ENCODE data around the gene CLDN10.

CLDN10 gene

DNA sequence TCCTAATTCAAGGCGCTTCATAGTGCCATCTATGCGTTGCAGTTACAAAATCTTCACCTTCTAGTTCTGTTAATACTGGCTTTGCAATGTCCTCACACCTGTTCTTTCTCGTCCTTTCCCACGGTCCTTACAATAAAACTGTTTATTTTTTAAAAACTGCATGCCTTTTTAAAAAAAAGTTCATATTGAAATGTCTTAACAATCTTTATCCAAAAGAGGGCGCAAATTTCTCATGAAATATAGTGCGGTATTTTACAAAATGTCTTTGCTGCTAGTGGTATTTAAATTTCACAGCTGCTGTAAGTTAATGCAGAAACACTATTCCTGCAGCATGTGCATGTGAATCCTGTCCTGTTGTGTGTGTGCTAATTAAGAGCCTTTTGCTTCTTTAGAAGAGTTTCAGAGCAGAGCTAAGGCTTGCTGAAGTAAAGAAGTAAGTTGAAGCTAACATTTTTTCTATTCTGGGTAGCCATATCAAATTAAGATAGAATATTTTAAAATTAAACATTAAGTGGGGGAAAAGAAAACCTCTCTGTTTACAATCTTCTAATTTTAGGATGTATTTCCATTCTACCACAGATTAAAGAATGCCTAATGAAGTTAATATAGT lies 15.8 kb upstream of the CLDN10 start:
- H3K4me3 ChIP-seq (ENCODE audit: low read length), result no peak overlapping the region
- TF ChIP-seq, protein P1, sequence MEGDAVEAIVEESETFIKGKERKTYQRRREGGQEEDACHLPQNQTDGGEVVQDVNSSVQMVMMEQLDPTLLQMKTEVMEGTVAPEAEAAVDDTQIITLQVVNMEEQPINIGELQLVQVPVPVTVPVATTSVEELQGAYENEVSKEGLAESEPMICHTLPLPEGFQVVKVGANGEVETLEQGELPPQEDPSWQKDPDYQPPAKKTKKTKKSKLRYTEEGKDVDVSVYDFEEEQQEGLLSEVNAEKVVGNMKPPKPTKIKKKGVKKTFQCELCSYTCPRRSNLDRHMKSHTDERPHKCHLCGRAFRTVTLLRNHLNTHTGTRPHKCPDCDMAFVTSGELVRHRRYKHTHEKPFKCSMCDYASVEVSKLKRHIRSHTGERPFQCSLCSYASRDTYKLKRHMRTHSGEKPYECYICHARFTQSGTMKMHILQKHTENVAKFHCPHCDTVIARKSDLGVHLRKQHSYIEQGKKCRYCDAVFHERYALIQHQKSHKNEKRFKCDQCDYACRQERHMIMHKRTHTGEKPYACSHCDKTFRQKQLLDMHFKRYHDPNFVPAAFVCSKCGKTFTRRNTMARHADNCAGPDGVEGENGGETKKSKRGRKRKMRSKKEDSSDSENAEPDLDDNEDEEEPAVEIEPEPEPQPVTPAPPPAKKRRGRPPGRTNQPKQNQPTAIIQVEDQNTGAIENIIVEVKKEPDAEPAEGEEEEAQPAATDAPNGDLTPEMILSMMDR (IDR thresholded peaks at IDR 0.05; ENCODE audit: insufficient read depth, low read depth, low read length, missing control alignments), result peak; percentile 42
- peak; percentile 48 for DNase-seq (ENCODE audit: low read depth)

DNA sequence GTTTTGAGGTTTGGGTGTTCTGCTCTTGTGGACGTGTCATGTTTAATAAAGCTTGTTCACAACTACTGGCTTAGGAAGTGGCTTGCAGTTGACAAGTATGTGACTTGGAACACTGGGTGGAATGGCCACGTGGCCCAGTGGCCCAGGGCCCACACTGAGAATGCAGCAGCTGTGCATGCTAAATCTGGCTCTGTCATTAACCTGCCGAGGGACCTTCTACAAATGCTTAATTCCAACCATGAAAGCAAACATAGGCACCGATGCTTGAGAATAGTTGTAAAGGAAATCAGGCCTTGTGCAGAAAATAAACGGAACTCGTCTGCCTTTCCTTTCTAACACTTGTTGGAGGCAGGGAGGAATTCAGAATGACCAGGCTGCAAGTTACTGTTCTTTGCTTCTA lies 11.6 kb upstream of the CLDN10 start:
- no peak overlapping the region for H3K4me3 ChIP-seq (ENCODE audit: low read length)
- TF ChIP-seq, protein P1 (IDR thresholded peaks at IDR 0.05; ENCODE audit: insufficient read depth, low read depth, low read length, missing control alignments), result no peak
- no peak for DNase-seq (ENCODE audit: low read depth)

DNA sequence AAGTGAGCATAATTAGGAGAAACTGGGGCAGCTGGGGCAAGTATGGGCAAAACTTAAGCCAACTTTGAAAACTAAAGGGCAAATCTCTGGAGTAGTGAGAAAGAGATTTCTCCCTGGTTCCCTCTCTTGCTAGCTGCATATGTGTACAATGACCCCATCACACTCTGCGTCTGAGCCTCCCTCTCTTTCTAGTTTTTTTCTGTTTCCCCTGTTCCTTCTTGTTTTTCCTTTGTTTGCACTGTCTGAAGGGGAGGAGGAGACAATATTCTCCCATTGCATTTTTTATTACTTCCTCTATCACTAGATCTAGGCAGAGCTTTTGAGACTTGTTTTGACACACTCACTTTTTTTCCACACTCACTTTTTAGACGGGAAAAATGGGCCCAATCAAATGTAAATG lies 11.2 kb upstream of the CLDN10 start:
- no peak overlapping the region for H3K4me3 ChIP-seq (ENCODE audit: low read length)
- no peak for DNase-seq (ENCODE audit: low read depth)
- TF ChIP-seq, protein P1 (IDR thresholded peaks at IDR 0.05; ENCODE audit: insufficient read depth, low read depth, low read length, missing control alignments), result no peak

DNA sequence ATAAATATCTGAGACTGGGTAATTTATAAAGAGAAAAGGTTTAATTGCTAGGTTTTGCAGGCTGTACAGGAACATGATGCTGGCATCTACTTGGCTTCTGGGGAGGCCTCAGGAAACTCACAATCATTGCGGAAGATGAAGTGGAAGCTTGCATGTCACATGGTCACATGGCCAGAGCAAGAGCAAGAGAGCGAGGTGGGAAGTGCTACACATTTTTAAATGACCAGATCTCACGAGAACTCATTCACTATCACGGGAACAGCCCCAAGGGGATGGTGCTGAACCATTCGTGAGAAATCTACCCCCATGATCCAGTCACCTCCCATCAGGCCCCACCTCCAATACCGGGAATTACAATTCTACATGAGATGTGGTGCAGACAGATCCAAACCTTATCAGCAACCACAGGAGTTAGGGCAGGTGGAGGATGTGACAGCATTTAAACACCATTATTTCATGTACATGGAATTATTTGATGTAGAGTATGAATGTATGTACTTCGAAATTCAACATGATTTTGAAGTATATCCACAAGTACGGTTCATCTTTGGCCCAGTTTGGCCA lies 10.5 kb upstream of the CLDN10 start:
- no peak for DNase-seq (ENCODE audit: low read depth)

DNA sequence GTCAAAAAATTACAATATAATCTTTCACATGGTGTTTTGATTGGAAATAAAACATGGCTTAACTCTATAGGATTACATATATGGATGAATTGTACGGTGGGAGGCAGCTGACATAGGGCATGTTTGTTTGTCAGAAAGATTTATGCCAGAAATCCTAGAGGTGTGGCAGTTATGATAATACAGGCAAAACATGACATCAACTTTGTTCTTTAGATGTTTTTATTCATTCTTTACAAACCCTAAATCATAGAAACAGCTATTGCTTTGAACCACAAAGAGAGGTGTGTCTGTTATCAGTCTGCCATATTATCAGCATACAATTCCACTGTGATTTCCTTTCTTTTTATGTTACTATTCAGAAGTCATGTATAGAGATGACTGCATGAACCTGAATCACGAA lies 8.2 kb upstream of the CLDN10 start:
- H3K4me3 ChIP-seq (ENCODE audit: low read length), result no peak overlapping the region
- DNase-seq (ENCODE audit: low read depth), result no peak
- TF ChIP-seq, protein P1 (IDR thresholded peaks at IDR 0.05; ENCODE audit: insufficient read depth, low read depth, low read length, missing control alignments), result no peak

More for the DNA sequence above, 10.5 kb upstream of the CLDN10 start:
- H3K4me3 ChIP-seq (ENCODE audit: low read length), result no peak overlapping the region
- TF ChIP-seq, protein P1 (IDR thresholded peaks at IDR 0.05; ENCODE audit: insufficient read depth, low read depth, low read length, missing control alignments), result no peak

DNA sequence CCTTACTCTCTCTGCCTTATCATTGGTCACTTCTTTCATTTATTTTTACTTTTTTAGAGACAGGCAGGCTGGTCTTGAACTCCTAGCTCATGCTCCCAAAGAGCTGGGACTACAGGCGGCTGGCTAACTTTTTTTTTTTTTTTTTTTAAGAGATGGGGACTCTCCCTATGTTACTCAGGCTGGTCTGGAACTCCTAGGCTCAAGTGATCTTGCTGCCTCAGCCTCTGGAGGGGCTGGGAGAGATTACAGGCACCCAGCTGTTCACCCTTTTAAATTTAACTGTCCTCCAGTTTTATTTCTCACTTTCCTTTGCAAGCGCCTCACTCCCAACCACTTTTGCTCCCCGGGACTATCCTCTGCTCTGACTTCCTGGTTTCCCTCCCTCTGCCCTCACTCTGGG lies 5.6 kb upstream of the CLDN10 start:
- TF ChIP-seq, protein P1 (IDR thresholded peaks at IDR 0.05; ENCODE audit: insufficient read depth, low read depth, low read length, missing control alignments), result no peak
- H3K4me3 ChIP-seq (ENCODE audit: low read length), result no peak overlapping the region
- no peak for DNase-seq (ENCODE audit: low read depth)

Data from epithelial cell of esophagus (primary cell).